SU-DHL-6 (cell line): ENCODE results near the gene TRIM42.

Experiments
- H2AFZ ChIP-seq: fragments of 200-600 bp; sonication (generic); 2 replicates; pipeline ENCODE4 v1.6.1; 2014; ENCODE audit warnings: low read depth, mild to moderate bottlenecking, moderate library complexity, mixed read lengths, antibody characterized with exemption, low read length; ENCODE audit not compliant: severe bottlenecking
- H3F3A ChIP-seq: fragments of 200-600 bp; shearing (Covaris generic); 2 replicates; pipeline ENCODE4 v1.6.0; 2016; ENCODE audit warnings: antibody characterized with exemption, mild to moderate bottlenecking; ENCODE audit not compliant: insufficient read depth
- H3K27ac ChIP-seq: fragments of 200-600 bp; sonication (generic); 2 replicates; pipeline ENCODE4 v1.5.1; 2016; ENCODE audit warnings: low read depth, mild to moderate bottlenecking, low read length, moderate library complexity, mixed read lengths
- H3K27me3 ChIP-seq: fragments of 200-600 bp; sonication (generic), shearing (Covaris generic); 2 replicates; pipeline ENCODE4 v1.6.0; 2014; ENCODE audit warnings: mild to moderate bottlenecking, low read length
- H3K36me3 ChIP-seq: fragments of 200-600 bp; sonication (generic); 2 replicates; pipeline ENCODE4 v1.6.1; 2014; ENCODE audit warnings: mild to moderate bottlenecking, low read length, mixed read lengths
- H3K4me2 ChIP-seq: fragments of 300-600, 200-600 bp; shearing (Covaris generic), sonication (generic); 2 replicates; pipeline ENCODE4 v1.6.0; 2014; ENCODE audit warnings: low read length, low read depth, mild to moderate bottlenecking; ENCODE audit not compliant: poor library complexity, severe bottlenecking
- H3K4me3 ChIP-seq: fragments of 200-600 bp; sonication (generic); 2 replicates; pipeline ENCODE4 v1.5.1; 2014; ENCODE audit warnings: antibody characterized with exemption, low read length, mild to moderate bottlenecking, mixed read lengths; ENCODE audit not compliant: insufficient read depth, poor library complexity, severe bottlenecking
- H3K79me2 ChIP-seq: fragments of 200-600 bp; sonication (generic); 2 replicates; pipeline ENCODE4 v1.6.1; 2014; ENCODE audit warnings: mild to moderate bottlenecking, low read length, moderate library complexity; ENCODE audit not compliant: insufficient read depth
- H3K9ac ChIP-seq: fragments of 200-600 bp; sonication (generic); 2 replicates; pipeline ENCODE4 v1.7.0; 2014; ENCODE audit warnings: mild to moderate bottlenecking, low read length
- H3K9me2 ChIP-seq: fragments of 200-600 bp; sonication (generic); replicated peaks from 2 replicates; pipeline ENCODE4 v1.6.1; 2014; ENCODE audit warnings: low read length; ENCODE audit not compliant: insufficient read depth
- H3K9me3 ChIP-seq: fragments of 200-600 bp; sonication (generic); 2 replicates; pipeline ENCODE4 v1.6.1; 2014; ENCODE audit warnings: low read length, mixed read lengths; ENCODE audit not compliant: insufficient read depth
- H4K20me1 ChIP-seq: fragments of 200-600 bp; sonication (generic); 2 replicates; pipeline ENCODE4 v1.6.1; 2014; ENCODE audit warnings: low read depth, mild to moderate bottlenecking, antibody characterized with exemption, low read length, moderate library complexity, mixed read lengths
- EZH2phosphoT487 ChIP-seq: fragments of 200-600 bp; sonication (generic), shearing (Covaris generic); conservative IDR thresholded peaks from 2 replicates; pipeline ENCODE4 v1.6.1; 2018; ENCODE audit warnings: mild to moderate bottlenecking, antibody characterized with exemption, low read length, moderate library complexity, mixed read lengths
- TF ChIP-seq, protein P1 (sequence below): fragments of 200-600 bp; sonication (generic); IDR thresholded peaks from one replicate; pipeline ENCODE4 v1.5.1; 2017; ENCODE audit warnings: antibody characterized with exemption, mild to moderate bottlenecking, low read length, moderate library complexity; ENCODE audit not compliant: insufficient read depth, poor library complexity, severe bottlenecking

The TRIM42 gene

GRCh38 chr3:140702281-140702680 lies 24.4 kb downstream of the TRIM42 start:
- Histone ChIP-seq H3K4me2 (no peak overlapping the region), H3K9me3 (no peaks in the 10 kb centered on the region), H3K27me3 (no peaks in the 10 kb centered on the region), H3K9me2 (no peaks in the 10 kb centered on the region), H2AFZ (no peak overlapping the region), H3K9ac (no peak overlapping the region), H3K36me3 (no peaks in the 10 kb centered on the region), H3F3A (no peaks in the 10 kb centered on the region), H4K20me1 (no peaks in the 10 kb centered on the region), H3K79me2 (no peaks in the 10 kb centered on the region), H3K4me3 (no peak overlapping the region), H3K27ac (no peak overlapping the region)
- no peak for TF ChIP-seq EZH2phosphoT487
- TF ChIP-seq, protein P1, sequence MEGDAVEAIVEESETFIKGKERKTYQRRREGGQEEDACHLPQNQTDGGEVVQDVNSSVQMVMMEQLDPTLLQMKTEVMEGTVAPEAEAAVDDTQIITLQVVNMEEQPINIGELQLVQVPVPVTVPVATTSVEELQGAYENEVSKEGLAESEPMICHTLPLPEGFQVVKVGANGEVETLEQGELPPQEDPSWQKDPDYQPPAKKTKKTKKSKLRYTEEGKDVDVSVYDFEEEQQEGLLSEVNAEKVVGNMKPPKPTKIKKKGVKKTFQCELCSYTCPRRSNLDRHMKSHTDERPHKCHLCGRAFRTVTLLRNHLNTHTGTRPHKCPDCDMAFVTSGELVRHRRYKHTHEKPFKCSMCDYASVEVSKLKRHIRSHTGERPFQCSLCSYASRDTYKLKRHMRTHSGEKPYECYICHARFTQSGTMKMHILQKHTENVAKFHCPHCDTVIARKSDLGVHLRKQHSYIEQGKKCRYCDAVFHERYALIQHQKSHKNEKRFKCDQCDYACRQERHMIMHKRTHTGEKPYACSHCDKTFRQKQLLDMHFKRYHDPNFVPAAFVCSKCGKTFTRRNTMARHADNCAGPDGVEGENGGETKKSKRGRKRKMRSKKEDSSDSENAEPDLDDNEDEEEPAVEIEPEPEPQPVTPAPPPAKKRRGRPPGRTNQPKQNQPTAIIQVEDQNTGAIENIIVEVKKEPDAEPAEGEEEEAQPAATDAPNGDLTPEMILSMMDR, result no peak

DNA sequence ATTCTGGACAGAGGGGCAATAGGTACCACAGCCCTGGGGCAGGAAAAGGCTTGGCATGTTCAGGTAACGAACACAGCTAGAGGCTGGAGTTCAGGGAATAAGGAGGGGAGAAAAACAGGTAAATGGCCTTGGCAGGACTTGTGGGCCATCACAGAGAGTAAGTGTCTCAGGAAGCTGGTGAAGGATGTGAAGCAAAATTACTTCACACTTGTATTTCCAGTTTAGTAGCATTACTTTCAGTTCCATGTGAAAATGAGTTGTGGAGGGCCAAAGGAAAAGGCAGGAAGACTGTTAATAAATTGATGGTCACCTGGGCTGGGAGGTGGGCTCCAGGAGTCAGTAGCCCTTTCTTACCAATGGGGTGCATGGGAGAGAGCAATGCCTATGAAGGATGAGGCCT lies 25.6 kb downstream of the TRIM42 start:
- Histone ChIP-seq H3K27me3 (no peaks in the 10 kb centered on the region), H3K36me3 (no peaks in the 10 kb centered on the region), H3K9me2 (no peaks in the 10 kb centered on the region), H3F3A (no peaks in the 10 kb centered on the region), H3K79me2 (no peaks in the 10 kb centered on the region), H3K27ac (no peak overlapping the region), H4K20me1 (no peaks in the 10 kb centered on the region), H2AFZ (no peak overlapping the region), H3K4me3 (no peak overlapping the region), H3K9me3 (no peaks in the 10 kb centered on the region), H3K9ac (no peak overlapping the region), H3K4me2 (no peak overlapping the region)
- TF ChIP-seq, protein P1, result no peak
- TF ChIP-seq EZH2phosphoT487, result no peak

DNA sequence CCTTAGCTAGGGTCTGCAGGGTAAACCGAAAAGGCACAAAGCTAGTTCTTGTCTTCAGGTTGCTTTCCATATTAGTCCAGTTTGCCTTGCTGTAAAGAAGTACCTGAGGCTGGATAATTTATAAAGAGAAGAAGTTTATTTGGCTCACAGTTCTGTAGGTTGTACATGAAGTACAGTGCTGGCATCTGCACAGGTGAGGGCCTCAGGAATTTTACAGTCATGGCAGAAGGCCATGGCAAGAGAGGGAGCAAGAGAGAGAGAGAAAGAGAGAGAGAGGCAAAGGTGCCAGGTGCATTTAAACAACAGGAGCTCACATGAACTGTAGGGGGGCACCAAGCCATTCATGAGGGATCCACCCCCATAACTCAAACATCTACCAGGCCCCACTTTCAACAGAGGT lies 26.9 kb downstream of the TRIM42 start:
- Histone ChIP-seq H3K79me2 (no peaks in the 10 kb centered on the region), H3K36me3 (no peaks in the 10 kb centered on the region), H3K9me2 (no peaks in the 10 kb centered on the region), H4K20me1 (no peaks in the 10 kb centered on the region), H2AFZ (no peak overlapping the region), H3K9ac (no peak overlapping the region), H3K27ac (no peak overlapping the region), H3K4me2 (no peak overlapping the region), H3F3A (no peaks in the 10 kb centered on the region), H3K27me3 (no peaks in the 10 kb centered on the region), H3K4me3 (no peak overlapping the region), H3K9me3 (no peaks in the 10 kb centered on the region)
- TF ChIP-seq, protein P1, result no peak
- TF ChIP-seq EZH2phosphoT487, result no peak
